SKM-1 treated with dmso at 0.1 percent for 144 hours (cell line): ENCODE results near the gene COPG2.
"Not testable (repeated sequence)": the region's sequence is repeated elsewhere in the genome, so short reads cannot be mapped to it uniquely, and the experiment has no call there.

Experiments
- DNase-seq: peaks from one replicate; lab custom pipeline; 2025; ENCODE audit not compliant: unreplicated experiment; lab: John Stamatoyannopoulos, UW

The COPG2 gene

DNA sequence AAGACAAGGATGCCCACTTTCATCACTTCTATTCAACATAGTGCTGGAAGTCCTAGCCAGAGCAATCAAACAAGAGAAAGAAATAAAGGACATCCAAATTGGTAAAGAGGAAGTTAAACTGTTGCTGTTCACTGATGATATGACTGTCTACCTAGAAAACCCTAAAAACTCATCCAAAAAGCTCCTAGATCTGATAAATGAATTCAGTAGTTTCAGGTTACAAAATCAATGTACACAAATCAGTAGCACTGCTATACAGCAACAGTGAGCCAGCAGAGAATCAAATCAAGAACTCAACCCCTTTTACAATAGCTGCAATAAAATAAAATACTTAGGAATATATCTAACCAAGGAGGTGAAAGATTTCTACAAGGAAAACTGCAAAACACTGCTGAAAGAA lies 98.4 kb downstream of the COPG2 start:
- not testable (repeated sequence) for DNase-seq

DNA sequence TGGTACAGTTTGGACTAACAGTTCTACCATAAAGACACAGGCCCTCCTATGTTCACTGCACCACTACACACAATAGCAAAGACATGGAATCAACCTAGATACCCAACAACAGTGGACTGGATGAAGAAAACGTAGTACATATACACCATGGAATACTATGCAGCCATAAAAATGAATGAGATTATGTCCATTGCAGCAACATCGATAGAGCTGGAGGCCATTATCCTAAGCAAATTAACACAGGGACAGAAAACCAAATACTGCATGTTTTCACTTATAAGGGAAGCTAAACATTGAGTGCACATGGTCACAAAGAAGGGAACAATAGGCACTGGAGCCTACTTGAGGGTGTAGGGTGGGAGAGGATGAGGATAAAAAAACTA lies 101.7 kb downstream of the COPG2 start:
- DNase-seq: no peak

DNA sequence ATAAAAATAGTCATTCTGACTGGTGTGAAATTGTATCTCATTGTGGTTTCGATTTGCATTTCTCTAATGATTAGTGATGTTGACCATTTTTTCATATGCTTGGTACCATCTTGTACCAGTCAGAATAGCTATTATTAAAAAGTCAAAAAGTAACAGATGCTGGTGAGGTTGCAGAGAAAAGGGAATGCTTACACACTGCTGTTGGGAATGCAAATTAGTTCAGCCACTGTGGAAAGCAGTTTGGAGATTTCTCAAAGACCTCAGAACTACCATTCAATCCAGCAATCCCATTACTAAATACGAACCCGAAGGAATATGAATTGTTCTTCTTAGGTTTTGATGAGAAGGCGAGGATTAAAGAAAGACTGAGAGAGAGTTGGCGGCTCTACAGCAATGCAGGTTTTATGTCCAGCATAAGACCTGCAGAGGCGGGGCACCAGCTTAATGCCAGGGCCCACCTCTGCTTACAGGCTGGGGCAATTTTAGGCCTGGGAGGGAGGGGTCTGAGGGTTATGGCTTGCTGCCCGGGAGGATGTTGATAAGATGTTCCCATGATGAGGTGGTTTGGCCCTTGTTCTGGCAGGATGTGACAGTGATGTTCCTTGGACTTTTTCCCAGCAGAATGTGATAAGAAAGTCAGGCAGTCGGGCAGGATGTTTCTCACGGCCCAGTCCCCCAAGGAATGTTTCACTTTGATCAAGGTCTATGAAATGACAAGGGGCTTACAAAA lies 102.2 kb downstream of the COPG2 start:
- no peak for DNase-seq

DNA sequence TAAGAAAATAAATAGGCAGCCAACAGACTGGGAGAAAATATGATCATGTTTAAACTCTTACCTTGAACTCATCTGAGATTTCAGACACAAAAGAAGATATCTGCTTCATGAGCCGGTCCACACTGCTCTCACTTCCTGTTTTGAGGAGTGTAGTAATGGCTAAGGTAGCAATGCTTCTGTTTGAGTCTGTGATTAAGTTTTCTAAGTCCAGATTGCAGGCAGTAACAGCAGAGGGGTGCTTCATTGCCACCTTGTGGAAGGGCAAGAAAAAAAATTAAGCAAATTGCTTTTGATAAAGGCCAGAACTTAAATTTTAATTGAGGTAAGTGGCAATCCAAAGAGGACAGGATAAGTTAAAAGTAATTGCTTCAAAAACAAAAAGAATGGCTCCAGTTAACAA lies 107.6 kb downstream of the COPG2 start:
- peak; percentile 66 for DNase-seq

DNA sequence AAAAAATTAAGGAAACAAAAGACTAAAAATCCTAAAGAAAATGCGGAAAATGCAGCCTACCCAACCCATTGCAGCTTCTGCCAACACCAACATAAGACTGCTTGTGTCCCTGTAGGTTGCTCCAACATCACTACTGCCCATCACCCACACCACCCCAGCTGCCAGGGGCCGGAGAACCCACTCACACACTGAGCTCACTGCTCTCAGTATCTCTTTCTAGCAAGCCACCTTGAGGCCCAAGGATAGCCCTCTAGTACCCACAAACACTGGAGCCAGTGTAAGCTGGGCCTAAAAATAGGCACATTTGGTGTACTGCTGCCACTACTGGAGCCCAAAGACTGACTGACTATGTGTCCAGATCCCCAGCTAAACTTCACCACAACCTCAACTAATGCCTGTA lies 109.4 kb downstream of the COPG2 start:
- DNase-seq: no peak

DNA sequence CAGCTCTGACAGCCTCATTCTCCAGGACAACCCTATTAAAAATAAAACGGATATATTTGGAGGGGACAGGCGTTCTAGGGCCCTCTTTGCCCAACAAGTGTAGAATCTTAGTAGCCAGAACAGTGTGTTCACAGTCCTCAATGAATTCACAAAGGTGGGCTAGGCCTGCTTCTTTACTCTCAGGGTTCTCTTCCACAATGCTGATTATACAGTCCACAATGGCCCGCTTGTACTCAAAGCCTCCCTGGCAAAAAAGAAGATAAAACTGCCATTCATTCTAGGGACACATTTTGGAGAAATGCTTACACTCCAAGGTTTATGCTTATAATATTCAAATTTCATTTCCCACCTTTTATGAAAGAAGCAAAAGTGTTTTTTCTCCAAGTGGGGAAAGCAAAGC lies 114.1 kb downstream of the COPG2 start:
- no peak for DNase-seq

DNA sequence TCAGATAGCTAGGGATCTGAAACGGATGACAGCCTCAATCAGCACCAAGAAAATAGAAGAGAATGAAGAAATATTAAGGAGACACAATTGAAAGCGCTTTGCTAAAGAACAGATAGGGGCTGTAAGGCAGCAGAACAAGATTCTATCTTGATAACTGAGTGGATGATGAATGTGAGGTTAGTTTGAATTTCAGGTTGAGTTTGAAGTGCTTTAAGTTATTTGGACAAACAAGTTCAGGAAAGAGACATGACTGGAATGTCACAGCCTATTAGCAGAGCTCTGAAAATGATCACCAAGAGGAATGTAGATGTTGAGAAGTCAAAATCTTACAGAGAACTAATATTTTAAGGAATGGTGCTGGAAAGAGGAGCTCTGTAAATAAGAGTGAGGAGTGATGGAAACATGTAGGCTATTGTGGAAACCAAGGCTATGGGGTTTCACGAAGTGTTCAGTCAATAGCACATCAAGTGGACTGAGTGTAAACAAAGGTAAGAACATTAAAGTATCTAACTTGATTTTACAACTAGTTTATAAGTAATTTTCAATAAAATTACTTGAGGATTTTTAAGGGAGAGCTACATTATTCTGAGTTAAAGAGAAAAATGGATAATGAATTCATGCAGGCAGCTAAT lies 115.0 kb downstream of the COPG2 start:
- DNase-seq: no peak

DNA sequence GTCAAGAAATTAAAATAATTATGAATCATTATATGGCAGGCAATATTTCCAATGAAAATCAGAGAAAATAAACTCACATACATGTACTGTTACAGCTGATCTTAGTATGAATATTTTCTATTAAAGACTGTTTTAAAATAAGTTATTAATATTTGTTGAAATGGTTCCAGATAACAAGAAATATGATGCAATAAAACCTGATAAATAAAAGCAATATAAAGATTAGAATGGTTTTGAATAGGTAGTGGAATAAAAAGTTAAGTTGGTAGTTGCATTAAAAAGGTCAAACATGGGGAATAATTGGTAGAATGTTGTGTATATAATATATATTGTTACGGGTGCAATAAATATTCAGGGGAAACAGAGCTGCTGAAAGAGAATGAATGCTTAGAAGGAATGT lies 124.2 kb downstream of the COPG2 start:
- no peak for DNase-seq

DNA sequence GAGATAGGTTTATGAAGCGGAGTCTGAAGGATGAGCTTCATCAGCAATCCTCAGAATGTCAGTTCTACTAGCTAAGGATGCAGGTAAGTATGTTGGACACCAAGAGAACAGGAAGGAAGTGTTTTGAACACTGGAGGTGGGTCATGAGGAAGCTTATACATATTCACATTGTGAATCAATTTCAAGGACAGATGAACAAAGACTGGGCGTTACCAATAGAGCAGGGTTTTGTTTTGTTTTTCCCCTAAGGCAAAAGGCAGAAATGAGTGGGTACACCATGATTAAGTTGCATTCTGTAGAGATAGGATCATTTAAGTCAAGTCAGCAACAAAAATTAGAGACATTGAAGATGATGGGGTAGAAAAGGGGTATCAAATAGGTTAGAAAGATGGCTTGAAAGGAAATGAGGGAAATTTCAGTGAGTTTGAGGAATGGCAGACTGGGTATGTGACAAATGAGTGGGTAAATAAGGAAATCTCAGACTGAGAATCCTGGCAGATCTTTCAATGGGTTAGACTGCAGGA lies 125.0 kb downstream of the COPG2 start:
- no peak for DNase-seq

DNA sequence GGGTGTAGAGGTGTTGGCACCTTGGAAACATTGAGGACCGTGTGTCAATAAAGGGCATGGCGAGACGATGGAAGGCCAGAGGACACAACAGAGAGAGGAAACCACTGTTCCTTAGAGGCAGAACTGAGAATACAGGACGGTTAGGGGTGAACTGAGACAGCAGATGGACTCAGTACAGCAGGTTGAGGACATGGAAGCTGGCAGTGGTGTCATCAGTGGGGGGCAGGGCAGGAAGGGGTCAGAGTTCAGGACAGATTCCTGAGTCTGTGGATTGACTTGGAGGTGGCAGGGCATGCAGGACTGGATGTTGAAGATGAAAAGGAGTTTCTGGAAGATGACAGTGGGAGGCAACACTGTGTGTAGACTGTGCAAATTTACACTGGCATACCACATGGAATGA lies 126.3 kb downstream of the COPG2 start:
- not testable (repeated sequence) for DNase-seq

DNA sequence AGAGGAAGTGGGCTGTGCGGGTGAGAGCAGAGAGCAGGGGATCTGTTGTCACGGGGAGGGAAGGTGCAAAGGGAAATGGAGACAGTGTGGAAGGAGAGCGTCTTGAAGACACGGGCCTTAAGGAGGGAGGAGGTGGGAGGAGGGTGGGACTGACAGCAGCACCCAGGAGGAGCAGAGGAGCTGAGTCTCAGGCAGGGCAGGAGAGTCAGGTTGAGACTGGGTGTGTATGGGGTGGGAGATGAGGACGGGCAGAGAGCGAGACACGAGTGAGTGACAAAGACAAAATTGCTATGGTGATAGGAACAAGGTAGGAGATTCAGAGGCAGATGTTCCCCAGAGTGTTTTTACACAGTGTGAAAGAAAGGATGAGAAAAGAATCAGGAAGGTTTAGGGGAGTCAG lies 127.3 kb downstream of the COPG2 start:
- DNase-seq: not testable (repeated sequence)

DNA sequence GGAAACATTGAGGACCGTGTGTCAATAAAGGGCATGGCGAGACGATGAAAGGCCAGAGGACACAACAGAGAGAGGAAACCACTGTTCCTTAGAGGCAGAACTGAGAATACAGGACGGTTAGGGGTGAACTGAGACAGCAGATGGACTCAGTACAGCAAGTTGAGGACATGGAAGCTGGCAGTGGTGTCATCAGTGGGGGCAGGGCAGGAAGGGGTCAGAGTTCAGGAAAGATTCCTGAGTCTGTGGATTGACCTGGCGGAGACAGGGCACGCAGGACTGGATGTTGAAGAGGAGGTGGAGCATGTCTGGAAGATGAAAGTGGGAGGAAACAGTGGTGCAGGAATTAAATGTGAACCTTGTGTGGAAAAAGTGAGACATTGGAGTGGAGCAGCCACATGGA lies 130.7 kb downstream of the COPG2 start:
- DNase-seq: not testable (repeated sequence)

DNA sequence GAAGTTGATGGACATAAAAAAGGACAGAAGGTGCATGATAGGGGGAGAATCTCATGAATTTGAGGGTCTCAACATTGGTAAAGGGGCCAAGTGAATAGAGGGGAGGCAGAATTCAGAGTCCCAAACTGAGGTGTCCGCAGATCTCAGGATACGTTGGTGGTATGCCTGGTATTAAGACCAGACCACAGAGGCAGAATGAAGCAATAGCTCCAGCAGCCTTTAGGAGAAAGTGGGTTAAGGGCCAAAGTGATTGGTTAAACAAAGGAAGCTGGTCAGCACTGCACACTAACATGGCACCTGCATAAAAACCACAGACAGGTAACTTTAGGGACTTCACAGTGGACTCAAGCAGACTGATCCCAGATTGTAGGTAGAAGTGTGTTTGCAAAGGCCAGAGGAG lies 139.1 kb downstream of the COPG2 start:
- DNase-seq: no peak

DNA sequence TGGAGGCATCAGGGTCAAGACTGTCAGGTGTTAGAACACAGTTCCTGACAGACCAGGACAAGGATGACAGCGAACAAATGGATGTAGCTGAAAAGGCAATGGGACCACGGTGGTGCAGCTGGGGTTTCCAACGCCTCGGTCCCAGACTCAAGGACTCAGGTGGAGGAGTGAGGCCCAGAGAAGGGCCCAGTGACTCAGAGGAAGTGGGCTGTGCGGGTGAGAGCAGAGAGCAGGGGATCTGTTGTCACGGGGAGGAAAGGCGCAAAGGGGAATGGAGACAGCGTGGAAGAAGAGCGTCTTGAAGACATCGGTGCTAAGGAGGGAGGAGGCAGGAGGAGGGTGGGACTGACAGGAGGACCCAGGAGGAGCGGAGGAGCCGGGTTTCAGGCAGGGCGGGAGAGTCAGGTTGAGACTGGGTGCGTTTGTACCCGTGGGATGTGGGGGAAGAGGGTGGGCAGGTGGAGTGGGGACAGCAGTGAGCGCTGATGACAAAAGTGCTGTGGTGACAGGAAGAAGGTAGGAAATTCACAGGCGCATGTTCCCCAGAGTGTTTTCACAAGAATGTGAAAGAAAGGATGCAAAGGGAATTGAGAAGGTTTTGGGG lies 140.7 kb downstream of the COPG2 start:
- not testable (repeated sequence) for DNase-seq

DNA sequence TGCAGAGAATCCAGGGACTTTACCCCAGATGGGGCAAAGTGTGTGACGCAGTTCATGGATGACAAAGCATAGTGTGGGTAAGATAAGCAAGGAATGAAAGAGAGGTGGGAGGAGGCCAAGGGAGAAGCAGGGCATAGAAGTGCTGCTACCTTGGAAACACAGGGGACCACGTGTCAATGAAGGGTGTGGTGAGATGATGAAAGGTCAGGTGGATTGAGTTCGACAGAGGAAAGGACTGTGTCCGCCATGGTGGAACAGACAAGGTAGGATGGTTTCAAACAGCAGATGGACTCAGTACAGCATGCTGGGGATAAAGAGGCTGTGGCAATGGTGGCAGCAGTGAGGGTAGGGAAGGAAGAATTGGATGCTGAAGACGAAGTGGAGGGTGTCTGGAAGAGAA lies 143.9 kb downstream of the COPG2 start:
- DNase-seq: no peak

DNA sequence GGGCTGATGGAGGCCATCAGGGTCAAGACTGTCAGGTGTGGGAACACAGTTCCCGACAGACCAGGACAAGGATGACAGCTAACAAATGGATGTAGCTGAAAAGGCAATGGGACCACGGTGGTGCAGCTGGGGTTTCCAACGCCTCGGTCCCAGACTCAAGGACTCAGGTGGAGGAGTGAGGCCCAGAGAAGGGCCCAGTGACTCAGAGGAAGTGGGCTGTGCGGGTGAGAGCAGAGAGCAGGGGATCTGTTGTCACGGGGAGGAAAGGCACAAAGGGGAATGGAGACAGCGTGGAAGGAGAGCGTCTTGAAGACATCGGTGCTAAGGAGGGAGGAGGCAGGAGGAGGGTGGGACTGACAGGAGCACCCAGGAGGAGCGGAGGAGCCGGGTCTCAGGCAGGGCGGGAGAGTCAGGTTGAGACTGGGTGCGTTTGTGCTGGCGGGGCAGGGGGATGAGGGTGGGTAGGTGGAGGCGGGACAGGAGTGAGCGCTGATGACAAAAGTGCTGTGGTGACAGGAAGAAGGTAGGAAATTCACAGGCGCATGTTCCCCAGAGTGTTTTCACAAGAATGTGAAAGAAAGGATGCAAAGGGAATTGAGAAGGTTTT lies 144.9 kb downstream of the COPG2 start:
- not testable (repeated sequence) for DNase-seq

DNA sequence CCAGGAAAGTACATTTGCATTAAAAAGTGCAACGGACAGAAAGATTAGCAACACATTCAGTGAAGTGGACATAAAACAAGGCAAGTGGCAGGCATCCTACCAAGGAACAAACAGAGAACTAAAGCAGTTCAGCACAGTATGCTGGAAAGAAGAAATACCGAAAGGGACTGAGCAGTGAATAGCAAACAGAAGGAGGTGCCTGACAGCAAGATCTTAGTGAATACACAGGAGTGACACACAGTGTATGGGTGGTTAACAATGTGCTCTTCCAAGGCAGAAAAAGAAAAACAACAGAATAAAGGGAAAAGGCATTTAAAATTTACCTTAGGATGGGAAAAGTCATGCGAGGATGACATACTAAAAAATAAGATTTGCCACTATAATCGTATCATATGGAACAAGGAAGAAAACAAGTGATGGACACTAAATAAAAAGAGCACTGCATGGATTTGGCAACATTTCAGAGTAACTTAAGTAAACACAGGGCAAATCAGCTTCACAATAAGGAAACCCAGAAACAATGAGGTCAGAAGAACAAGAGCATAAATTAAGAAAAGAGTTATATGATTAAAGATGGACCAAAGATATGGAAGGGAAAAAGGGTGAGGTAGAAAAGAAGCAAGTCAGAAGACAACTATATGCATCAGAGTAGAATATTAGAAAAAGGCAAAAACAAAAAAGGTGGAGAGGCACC lies 147.1 kb downstream of the COPG2 start:
- no peak for DNase-seq

DNA sequence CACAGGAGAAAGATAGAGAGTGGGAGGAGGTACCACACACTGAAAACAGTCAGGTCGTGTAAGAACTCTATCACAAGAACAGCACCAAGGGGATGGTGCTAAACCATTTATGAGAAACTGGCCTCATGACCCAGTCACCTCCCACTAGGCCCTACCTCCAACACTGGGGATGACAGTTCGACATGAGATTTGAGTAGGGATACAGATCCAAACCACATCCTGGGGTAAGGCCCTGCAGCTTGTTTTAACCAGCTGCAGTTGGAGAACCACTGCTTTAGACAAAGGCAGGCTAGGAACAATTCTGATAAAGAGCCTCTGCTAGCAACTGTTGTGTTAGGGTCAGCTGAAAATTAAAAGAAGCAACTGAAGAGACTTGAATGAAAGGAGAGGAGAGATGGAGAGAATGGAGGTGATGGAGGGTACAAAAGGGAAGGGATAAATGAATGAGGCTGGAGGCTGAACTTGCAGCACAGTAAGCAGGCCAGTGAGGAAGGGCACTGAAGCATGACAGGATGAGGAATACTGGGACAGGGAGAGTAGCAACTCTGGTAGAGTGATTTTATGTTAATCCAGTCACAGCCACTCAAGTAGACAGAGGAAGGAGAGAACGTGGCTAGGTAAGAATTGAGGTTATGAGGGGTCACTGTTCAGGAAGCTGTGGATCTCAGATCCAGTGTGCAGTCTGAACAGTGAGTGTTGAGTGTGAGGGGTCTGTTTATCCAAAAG lies 153.1 kb downstream of the COPG2 start:
- no peak for DNase-seq

DNA sequence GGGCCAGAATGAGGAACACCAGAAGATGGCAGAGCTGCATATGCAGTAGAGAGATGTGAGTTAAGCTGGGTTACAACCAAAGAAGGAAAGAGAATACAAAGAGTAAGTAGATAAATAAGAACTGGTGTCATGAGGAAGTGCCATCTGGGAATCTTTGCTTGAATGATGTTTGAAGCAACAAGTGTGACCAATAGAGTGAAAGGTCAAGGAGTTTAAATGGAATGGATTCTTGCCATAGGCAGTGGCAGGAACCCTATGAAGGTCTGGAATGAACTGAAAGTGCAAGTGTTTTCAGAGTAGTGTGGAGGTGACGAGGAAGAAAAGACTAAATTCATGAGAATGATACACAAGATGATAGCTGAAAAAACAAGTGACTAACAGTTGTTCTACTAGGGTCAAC lies 155.1 kb downstream of the COPG2 start:
- no peak for DNase-seq

DNA sequence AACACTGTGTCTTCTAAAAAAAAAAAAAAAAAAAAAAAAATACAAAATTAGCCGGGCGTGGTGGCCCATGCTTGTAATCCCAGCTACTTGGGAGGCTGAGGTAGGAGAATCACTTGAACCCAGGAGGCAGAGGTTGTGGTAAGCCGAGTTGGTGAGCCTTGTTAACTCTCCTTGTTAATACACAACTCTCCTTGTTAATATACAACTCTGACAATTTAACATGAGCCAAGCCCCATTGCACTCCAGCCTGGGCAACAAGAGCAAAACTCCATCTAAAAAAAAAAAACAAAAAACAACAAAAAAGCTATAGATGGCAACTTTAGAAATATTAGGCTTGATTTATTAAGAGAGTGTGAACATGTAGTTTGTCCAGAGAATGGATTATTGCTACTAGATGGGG lies 156.5 kb downstream of the COPG2 start:
- not testable (repeated sequence) for DNase-seq

DNA sequence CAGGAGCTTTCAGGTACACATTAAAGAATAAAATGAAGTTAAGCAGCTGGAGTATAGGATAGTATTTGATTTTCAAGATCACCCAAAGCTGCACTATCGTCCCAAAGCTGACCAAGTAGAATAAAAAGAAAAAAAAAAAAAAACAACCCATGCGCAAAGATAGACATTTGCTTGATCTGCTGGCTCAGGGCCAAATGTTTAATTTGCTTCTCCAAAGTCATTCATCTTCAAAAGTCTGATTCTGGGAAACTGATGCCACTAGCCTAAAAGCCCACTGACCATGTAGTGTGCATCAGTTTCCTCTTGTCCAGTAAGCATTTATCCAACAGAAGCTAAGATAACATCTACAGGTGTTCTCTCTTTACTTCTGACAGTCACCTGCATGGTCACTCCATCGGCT lies 162.2 kb downstream of the COPG2 start:
- no peak for DNase-seq
